GM12878 (cell line): Measurements from ENCODE around the gene PPP2R3A.
"Not testable (repeated sequence)": the region's sequence is repeated elsewhere in the genome, so short reads cannot be mapped to it uniquely, and the experiment has no call there.

ENCODE experiments used
- NR2F1 ChIP-seq: fragments of 450-650 bp; conservative IDR thresholded peaks from 2 replicates; pipeline ENCODE4 v1.6.1; 2017; ENCODE audit warnings: mild to moderate bottlenecking
- POLR2A ChIP-seq: IDR thresholded peaks from 2 replicates; pipeline ENCODE4 v1.6.1; 2011; ENCODE audit warnings: low read depth, mild to moderate bottlenecking, low read length
- TF ChIP-seq, protein P1 (sequence below): fragments of 450-650 bp; IDR thresholded peaks from 2 replicates; pipeline ENCODE4 v1.6.1; 2016; ENCODE audit warnings: mild to moderate bottlenecking
- TF ChIP-seq, protein P2 (sequence below), 3 experiments: IDR thresholded peaks in 2 of 3; conservative IDR thresholded peaks in 1 of 3; 2 replicates each; pipeline ENCODE4 v1.5.1; 2011; ENCODE audit warnings: low read depth in 3 of 3, low read length in 3 of 3, mild to moderate bottlenecking in 3 of 3, control low read depth in 2 of 3, moderate library complexity in 2 of 3, inconsistent platforms in 1 of 3, mixed read lengths in 1 of 3; ENCODE audit not compliant: control insufficient read depth in 2 of 3, insufficient read depth in 1 of 3; ENCODE audit errors: extremely low read depth in 1 of 3
- TF ChIP-seq, protein P3 (sequence below): IDR thresholded peaks from 2 replicates; pipeline ENCODE4 v1.6.1; 2012; ENCODE audit warnings: low read depth, low read length, improper control_type of control experiment

DNA sequence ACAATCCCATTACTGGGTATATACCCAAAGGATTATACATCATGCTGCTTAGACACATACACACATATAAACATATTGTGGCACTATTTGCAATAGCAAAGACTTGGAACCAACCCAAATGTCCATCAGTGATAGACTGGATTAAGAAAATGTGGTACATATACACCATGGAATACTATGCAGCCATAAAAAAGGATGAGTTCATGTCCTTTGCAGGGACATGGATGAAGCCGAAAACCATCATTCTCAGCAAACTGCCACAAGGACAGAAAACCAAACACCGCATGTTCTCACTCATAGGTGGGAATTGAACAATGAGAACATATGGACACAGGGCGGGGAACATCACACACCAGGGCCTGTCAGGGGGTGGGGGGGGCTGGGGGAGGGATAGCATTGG, 166.1 kb downstream of the PPP2R3A start:
- not testable (repeated sequence) for TF ChIP-seq POLR2A, NR2F1
- TF ChIP-seq, protein P1, sequence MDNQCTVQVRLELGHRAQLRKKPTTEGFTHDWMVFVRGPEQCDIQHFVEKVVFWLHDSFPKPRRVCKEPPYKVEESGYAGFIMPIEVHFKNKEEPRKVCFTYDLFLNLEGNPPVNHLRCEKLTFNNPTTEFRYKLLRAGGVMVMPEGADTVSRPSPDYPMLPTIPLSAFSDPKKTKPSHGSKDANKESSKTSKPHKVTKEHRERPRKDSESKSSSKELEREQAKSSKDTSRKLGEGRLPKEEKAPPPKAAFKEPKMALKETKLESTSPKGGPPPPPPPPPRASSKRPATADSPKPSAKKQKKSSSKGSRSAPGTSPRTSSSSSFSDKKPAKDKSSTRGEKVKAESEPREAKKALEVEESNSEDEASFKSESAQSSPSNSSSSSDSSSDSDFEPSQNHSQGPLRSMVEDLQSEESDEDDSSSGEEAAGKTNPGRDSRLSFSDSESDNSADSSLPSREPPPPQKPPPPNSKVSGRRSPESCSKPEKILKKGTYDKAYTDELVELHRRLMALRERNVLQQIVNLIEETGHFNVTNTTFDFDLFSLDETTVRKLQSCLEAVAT, result not testable (repeated sequence)
- TF ChIP-seq, protein P2, sequence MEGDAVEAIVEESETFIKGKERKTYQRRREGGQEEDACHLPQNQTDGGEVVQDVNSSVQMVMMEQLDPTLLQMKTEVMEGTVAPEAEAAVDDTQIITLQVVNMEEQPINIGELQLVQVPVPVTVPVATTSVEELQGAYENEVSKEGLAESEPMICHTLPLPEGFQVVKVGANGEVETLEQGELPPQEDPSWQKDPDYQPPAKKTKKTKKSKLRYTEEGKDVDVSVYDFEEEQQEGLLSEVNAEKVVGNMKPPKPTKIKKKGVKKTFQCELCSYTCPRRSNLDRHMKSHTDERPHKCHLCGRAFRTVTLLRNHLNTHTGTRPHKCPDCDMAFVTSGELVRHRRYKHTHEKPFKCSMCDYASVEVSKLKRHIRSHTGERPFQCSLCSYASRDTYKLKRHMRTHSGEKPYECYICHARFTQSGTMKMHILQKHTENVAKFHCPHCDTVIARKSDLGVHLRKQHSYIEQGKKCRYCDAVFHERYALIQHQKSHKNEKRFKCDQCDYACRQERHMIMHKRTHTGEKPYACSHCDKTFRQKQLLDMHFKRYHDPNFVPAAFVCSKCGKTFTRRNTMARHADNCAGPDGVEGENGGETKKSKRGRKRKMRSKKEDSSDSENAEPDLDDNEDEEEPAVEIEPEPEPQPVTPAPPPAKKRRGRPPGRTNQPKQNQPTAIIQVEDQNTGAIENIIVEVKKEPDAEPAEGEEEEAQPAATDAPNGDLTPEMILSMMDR (IDR thresholded peaks at IDR 0.05 in 2 of 3, conservative IDR thresholded peaks at IDR 0.05 in 1 of 3; ENCODE audit: control insufficient read depth in 2 of 3, extremely low read depth in 1 of 3, insufficient read depth in 1 of 3, low read depth in 3 of 3, low read length in 3 of 3), result not testable (repeated sequence)
- TF ChIP-seq, protein P3, sequence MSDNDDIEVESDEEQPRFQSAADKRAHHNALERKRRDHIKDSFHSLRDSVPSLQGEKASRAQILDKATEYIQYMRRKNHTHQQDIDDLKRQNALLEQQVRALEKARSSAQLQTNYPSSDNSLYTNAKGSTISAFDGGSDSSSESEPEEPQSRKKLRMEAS, result not testable (repeated sequence)
